ENCODE measurements around the gene SRD5A1.

Gene SRD5A1

GRCh38 chr5:6713274-6714225, 80.3 kb downstream of the SRD5A1 start, which contains the start of gene TENT4A:
Gene TENT4A, plus strand, starts transcription at chr5:6713432. Its CDS starts 552 bp downstream, at chr5:6713984.
- peak; percentile 99 for DNase-seq (ENCODE audit: low spot score)
- in situ Hi-C loops (cut with MboI; ENCODE audit: low pct_unique_long_range_greater_than_20kb, low sequenced_read_pairs, unreplicated experiment): no loop called here
- no peak for TF ChIP-seq CTCF (IDR thresholded peaks at IDR 0.05; ENCODE audit: extremely low read depth, insufficient read depth, missing control alignments)

GRCh38 chr5:6714226-6715041, 81.2 kb downstream of the SRD5A1 start:
- DNase-seq (ENCODE audit: low spot score): no peak
- in situ Hi-C loops (cut with MboI; ENCODE audit: low pct_unique_long_range_greater_than_20kb, low sequenced_read_pairs, unreplicated experiment): no loop called here

GRCh38 chr5:6715271-6715670, 82.0 kb downstream of the SRD5A1 start:
- no peak for TF ChIP-seq CTCF (IDR thresholded peaks at IDR 0.05; ENCODE audit: extremely low read depth, insufficient read depth, missing control alignments)
- in situ Hi-C loops (cut with MboI; ENCODE audit: low pct_unique_long_range_greater_than_20kb, low sequenced_read_pairs, unreplicated experiment): no loop called here
- no peak for DNase-seq (ENCODE audit: low spot score)

More at GRCh38 chr5:6714226-6715041, 81.2 kb downstream of the SRD5A1 start:
- TF ChIP-seq CTCF (IDR thresholded peaks at IDR 0.05; ENCODE audit: extremely low read depth, insufficient read depth, missing control alignments): no peak

- DNase-seq (ENCODE audit: low spot score): no peak
- in situ Hi-C loops (cut with MboI; ENCODE audit: low pct_unique_long_range_greater_than_20kb, low sequenced_read_pairs, unreplicated experiment): no loop called here
- no peak for TF ChIP-seq CTCF (IDR thresholded peaks at IDR 0.05; ENCODE audit: extremely low read depth, insufficient read depth, missing control alignments)
Observed at GRCh38 chr5:6715758-6716628, 82.8 kb downstream of the SRD5A1 start.

- no peak for DNase-seq (ENCODE audit: low spot score)
- in situ Hi-C loops (cut with MboI; ENCODE audit: low pct_unique_long_range_greater_than_20kb, low sequenced_read_pairs, unreplicated experiment): no loop called here
- TF ChIP-seq CTCF (IDR thresholded peaks at IDR 0.05; ENCODE audit: extremely low read depth, insufficient read depth, missing control alignments): no peak
Observed at GRCh38 chr5:6716629-6717149, 83.4 kb downstream of the SRD5A1 start.

Data from GM13977 (cell line).